HCT116 (cell line): ENCODE measurements around the gene TYMP. TPM values are rescaled to one million over a fixed set of nuclear protein-coding genes. Genes with fewer than 3 reads are reported as not detected.

Source experiments
- ATAC-seq: fragments of 200-7000 bp; cut with Tn5 transposase; 2 replicates; pipeline ENCODE4 v1.9.1; 2020; ENCODE audit warnings: mild to moderate bottlenecking, moderate library complexity
- BruUV-seq: library from RNA; stranded (reverse); fragments of 400-500 nt; replicated peaks from 2 replicates; lab custom pipeline; 2021; lab: Mats Ljungman, UMichigan
- CTCF ChIA-PET: fragments of 300-600 bp; sonication (Branson Sonifier 250); formaldehyde crosslinking; loops from one replicate; lab custom pipeline; 2021; ENCODE audit warnings: antibody characterized with exemption; lab: Charles Lee
- POLR2A ChIA-PET: fragments of 300-600, 350-600 bp; sonication (Branson Sonifier 250); formaldehyde crosslinking; loops from one replicate; lab custom pipeline; 2021; ENCODE audit warnings: antibody characterized with exemption; lab: Charles Lee
- RAD21 ChIA-PET, 2 experiments: fragments of 300-600 bp; sonication (Branson Sonifier 250); formaldehyde crosslinking; loops; one replicate each; lab custom pipeline; 2023; ENCODE audit warnings: low total read pairs in 2 of 2; ENCODE audit not compliant: uncharacterized antibody in 2 of 2, unreplicated experiment in 2 of 2, low non-redundant PET in 1 of 2; lab: Charles Lee
- DNase-seq: peaks from one replicate; pipeline ENCODE4 v3.0.0-alpha.2; 2010; ENCODE audit warnings: low read depth, low spot score
- H2AFZ ChIP-seq: fragments of 200-600 bp; shearing (Covaris generic), sonication (generic); 2 replicates; pipeline ENCODE4 v1.6.1; 2017; ENCODE audit warnings: low read depth, mixed run types, mixed read lengths, antibody characterized with exemption, low read length; ENCODE audit not compliant: poor library complexity, severe bottlenecking
- H3K27ac ChIP-seq: 2 replicates; pipeline ENCODE4 v1.5.1; 2012; ENCODE audit warnings: low read depth, low read length
- H3K27me3 ChIP-seq: fragments of 200-600 bp; sonication (generic); 2 replicates; pipeline ENCODE4 v1.6.1; 2016; ENCODE audit warnings: mixed run types, low read length, mixed read lengths; ENCODE audit not compliant: insufficient read depth
- H3K36me3 ChIP-seq, 2 experiments: fragments of 200-500 bp in 1 of 2; fragments of 200-600 bp in 1 of 2; sonication (Bioruptor generic) in 1 of 2; sonication (generic) in 1 of 2; 2 replicates each; pipeline versions ENCODE4 v1.5.1 to v1.6.1; 2014 to 2016; ENCODE audit warnings: low read length in 2 of 2, inconsistent platforms in 1 of 2, mixed read lengths in 1 of 2, mixed run types in 1 of 2; ENCODE audit not compliant: insufficient read depth in 2 of 2, control insufficient read depth in 1 of 2
- H3K4me1 ChIP-seq, 2 experiments: fragments of 200-600 bp in 1 of 2; sonication (generic) in 1 of 2; 2 replicates each; pipeline versions ENCODE4 v1.5.1 to v1.6.1; 2012 to 2017; ENCODE audit warnings: low read length in 2 of 2, inconsistent platforms in 1 of 2, mild to moderate bottlenecking in 1 of 2, mixed read lengths in 1 of 2, mixed run types in 1 of 2, moderate library complexity in 1 of 2; ENCODE audit not compliant: insufficient read depth in 2 of 2, control insufficient read depth in 1 of 2
- H3K4me2 ChIP-seq: fragments of 200-600 bp; sonication (generic); 2 replicates; pipeline ENCODE4 v1.6.1; 2017; ENCODE audit warnings: mixed run types, low read length, mixed read lengths
- H3K4me3 ChIP-seq, 2 experiments: fragments of 200-600 bp in 1 of 2; sonication (generic) in 1 of 2; replicated peaks in 1 of 2; 2 replicates each; pipeline ENCODE4 v1.5.1; 2011 to 2016; ENCODE audit warnings: low read length in 2 of 2, control low read depth in 1 of 2, low read depth in 1 of 2, mild to moderate bottlenecking in 1 of 2, mixed read lengths in 1 of 2, mixed run types in 1 of 2
- H3K79me2 ChIP-seq: fragments of 200-600 bp; sonication (generic); 2 replicates; pipeline ENCODE4 v1.6.1; 2017; ENCODE audit warnings: mild to moderate bottlenecking, mixed run types, low read length, moderate library complexity, mixed read lengths; ENCODE audit not compliant: insufficient read depth
- H3K9ac ChIP-seq: fragments of 200-600 bp; sonication (generic); 2 replicates; pipeline ENCODE4 v1.6.1; 2016; ENCODE audit warnings: low read length, mixed read lengths
- H3K9me2 ChIP-seq: fragments of 200-600 bp; sonication (generic), shearing (Covaris generic); 2 replicates; pipeline ENCODE4 v1.6.1; 2017; ENCODE audit warnings: mixed run types, mild to moderate bottlenecking, moderate library complexity; ENCODE audit not compliant: insufficient read depth
- H3K9me3 ChIP-seq, 2 experiments: fragments of 200-500 bp in 1 of 2; fragments of 200-600 bp in 1 of 2; sonication (Bioruptor generic) in 1 of 2; sonication (generic) in 1 of 2; 2 replicates each; pipeline ENCODE4 v1.6.1; 2014 to 2017; ENCODE audit warnings: low read length in 2 of 2, mixed read lengths in 2 of 2, inconsistent platforms in 1 of 2, low read depth in 1 of 2, mild to moderate bottlenecking in 1 of 2, mixed run types in 1 of 2, moderate library complexity in 1 of 2; ENCODE audit not compliant: control insufficient read depth in 1 of 2, insufficient read depth in 1 of 2
- H4K20me1 ChIP-seq: fragments of 200-600 bp; sonication (generic), shearing (Covaris generic); 2 replicates; pipeline ENCODE4 v1.6.1; 2017; ENCODE audit warnings: mixed run types, mild to moderate bottlenecking, moderate library complexity; ENCODE audit not compliant: insufficient read depth
- CBX3 ChIP-seq: IDR thresholded peaks from 2 replicates; pipeline ENCODE4 v1.6.1; 2012; ENCODE audit warnings: low read depth
- CEBPB ChIP-seq: IDR thresholded peaks from 2 replicates; pipeline ENCODE4 v1.6.1; 2012; ENCODE audit warnings: low read depth
- EZH2phosphoT487 ChIP-seq: fragments of 200-600 bp; IDR thresholded peaks from 2 replicates; pipeline ENCODE4 v1.6.1; 2018; ENCODE audit warnings: antibody characterized with exemption, borderline replicate concordance
- REST ChIP-seq: IDR thresholded peaks from 2 replicates; pipeline ENCODE4 v1.6.1; 2012; ENCODE audit warnings: low read depth
- SP1 ChIP-seq: IDR thresholded peaks from 2 replicates; pipeline ENCODE4 v1.6.1; 2012; ENCODE audit warnings: low read depth
- TCF7L2 ChIP-seq: IDR thresholded peaks from 2 replicates; pipeline ENCODE4 v1.7.0; 2011; ENCODE audit warnings: borderline replicate concordance, inconsistent platforms; ENCODE audit not compliant: insufficient read depth, insufficient read length; ENCODE audit errors: extremely low read depth
- YY1 ChIP-seq: IDR thresholded peaks from 2 replicates; pipeline ENCODE4 v1.6.1; 2011; ENCODE audit warnings: low read length, low read depth, moderate library complexity, mild to moderate bottlenecking; ENCODE audit not compliant: insufficient replicate concordance; ENCODE audit errors: extremely low read depth
- intact Hi-C: fragments of 100-400 bp; cut with micrococcal nuclease; formaldehyde crosslinking; loops from 2 replicates; pipeline ENCODE4 v1.10.0; 2022
- total RNA-seq: library from RNA; stranded (reverse); gene quantifications from one replicate; pipeline ENCODE4 v1.2.1, GENCODE V29; 2021; ENCODE audit not compliant: unreplicated experiment

Gene TYMP
- total RNA-seq, 1 experiment from 2014 or later = 43.2 TPM

DNA sequence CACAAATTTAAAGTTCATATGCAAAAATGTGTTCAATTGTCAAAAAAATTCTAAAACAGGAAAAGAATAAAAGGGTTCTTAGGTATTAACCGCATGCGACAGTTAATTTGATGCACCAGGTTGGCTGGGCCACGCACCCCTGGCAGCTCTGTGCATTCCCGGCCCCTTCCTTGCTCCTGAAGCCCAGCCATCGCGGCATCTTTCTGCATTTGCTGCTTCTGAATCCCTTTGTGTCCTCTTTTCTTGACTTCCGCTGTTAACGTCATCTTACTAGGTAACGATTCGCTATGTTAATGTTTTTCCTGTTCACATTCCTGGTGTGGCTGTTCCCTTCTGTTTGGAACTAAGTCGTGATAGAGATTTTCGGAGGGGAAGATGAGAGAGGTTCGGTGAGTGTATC, 8.0 kb upstream of the TYMP start:
- ChIA-PET POLR2A (interaction anchor here (0.7 kb wide), 1 partner anchor 579 kb away, joined by 3 read pairs; no protein-coding TSS in a partner anchor), CTCF (no interaction called here), RAD21 (no interaction called here)
- Histone ChIP-seq H3K4me2 (no peak overlapping the region), H2AFZ (no peak overlapping the region), H3K36me3 (no peaks in the 10 kb centered on the region), H3K79me2 (no peaks in the 10 kb centered on the region), H3K9me2 (no peaks in the 10 kb centered on the region), H3K9me3 (no peaks in the 10 kb centered on the region), H3K4me1 (peaks cover 4 to 34% of the 10 kb centered on the region in 2 experiments; a peak in 3 of 4 replicates), H3K9ac (no peak overlapping the region), H4K20me1 (no peaks in the 10 kb centered on the region), H3K27me3 (no peaks in the 10 kb centered on the region), H3K27ac (no peak overlapping the region), H3K4me3 (no peak overlapping the region)
- no peak for DNase-seq
- no TSS peak for BruUV-seq
- no peak for ATAC-seq
- intact Hi-C loops = no loop called here
- no peak for TF ChIP-seq TCF7L2
- no peak for TF ChIP-seq SP1
- TF ChIP-seq CBX3 = no peak
- TF ChIP-seq REST = no peak
- TF ChIP-seq YY1 = no peak
- no peak for TF ChIP-seq EZH2phosphoT487
- no peak for TF ChIP-seq CEBPB
